Measurements from ENCODE around the gene ZBTB44.

DNA sequence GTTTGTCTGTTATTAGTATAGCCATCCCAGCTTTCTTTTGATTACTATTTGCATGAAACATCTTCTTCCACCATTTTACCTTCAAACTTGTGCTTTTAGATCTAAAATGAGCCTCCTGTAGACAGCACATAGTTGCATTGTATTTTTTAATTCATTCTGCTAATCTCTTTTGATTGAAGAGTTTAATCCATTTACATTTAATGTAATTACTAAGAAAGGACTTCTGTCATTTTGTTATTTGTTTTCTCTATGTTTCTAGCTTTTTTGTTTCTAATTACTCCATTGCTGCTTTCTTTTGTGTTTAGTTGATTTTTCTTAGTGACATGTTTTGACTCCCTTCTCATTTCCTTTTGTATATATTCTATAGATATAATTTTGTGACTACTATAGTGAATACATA, 43.7 kb upstream of the ZBTB44 start:
- TF ChIP-seq, protein P1, sequence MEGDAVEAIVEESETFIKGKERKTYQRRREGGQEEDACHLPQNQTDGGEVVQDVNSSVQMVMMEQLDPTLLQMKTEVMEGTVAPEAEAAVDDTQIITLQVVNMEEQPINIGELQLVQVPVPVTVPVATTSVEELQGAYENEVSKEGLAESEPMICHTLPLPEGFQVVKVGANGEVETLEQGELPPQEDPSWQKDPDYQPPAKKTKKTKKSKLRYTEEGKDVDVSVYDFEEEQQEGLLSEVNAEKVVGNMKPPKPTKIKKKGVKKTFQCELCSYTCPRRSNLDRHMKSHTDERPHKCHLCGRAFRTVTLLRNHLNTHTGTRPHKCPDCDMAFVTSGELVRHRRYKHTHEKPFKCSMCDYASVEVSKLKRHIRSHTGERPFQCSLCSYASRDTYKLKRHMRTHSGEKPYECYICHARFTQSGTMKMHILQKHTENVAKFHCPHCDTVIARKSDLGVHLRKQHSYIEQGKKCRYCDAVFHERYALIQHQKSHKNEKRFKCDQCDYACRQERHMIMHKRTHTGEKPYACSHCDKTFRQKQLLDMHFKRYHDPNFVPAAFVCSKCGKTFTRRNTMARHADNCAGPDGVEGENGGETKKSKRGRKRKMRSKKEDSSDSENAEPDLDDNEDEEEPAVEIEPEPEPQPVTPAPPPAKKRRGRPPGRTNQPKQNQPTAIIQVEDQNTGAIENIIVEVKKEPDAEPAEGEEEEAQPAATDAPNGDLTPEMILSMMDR (IDR thresholded peaks at IDR 0.05): no peak
- no peak for TF ChIP-seq POLR2A (IDR thresholded peaks at IDR 0.05)

Data from testis (tissue), 2 donors.